Activated T-cell treated with anti-CD3 and anti-CD28 coated beads for 24 hours (primary cell): ENCODE measurements around the gene RHOBTB3.
A peak's percentile ranks its signal among the peaks of the same experiment; 100 is the strongest.
"Not testable (repeated sequence)": the region's sequence is repeated elsewhere in the genome, so short reads cannot be mapped to it uniquely, and the experiment has no call there.

ENCODE experiments used
- DNase-seq: peaks from one replicate; pipeline ENCODE4 v3.0.0-alpha.2; 2020; ENCODE audit warnings: low read depth

Gene RHOBTB3, protein sequence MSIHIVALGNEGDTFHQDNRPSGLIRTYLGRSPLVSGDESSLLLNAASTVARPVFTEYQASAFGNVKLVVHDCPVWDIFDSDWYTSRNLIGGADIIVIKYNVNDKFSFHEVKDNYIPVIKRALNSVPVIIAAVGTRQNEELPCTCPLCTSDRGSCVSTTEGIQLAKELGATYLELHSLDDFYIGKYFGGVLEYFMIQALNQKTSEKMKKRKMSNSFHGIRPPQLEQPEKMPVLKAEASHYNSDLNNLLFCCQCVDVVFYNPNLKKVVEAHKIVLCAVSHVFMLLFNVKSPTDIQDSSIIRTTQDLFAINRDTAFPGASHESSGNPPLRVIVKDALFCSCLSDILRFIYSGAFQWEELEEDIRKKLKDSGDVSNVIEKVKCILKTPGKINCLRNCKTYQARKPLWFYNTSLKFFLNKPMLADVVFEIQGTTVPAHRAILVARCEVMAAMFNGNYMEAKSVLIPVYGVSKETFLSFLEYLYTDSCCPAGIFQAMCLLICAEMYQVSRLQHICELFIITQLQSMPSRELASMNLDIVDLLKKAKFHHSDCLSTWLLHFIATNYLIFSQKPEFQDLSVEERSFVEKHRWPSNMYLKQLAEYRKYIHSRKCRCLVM

GRCh38 chr5:95730730-95731570 is at the start of gene RHOBTB3:
Gene RHOBTB3 (plus strand): TSS chr5:95731336. CDS start chr5:95731683, 347 bp downstream.
- DNase-seq, result no peak

GRCh38 chr5:95682891-95683290 is 48.2 kb upstream of the RHOBTB3 start, which contains the start of gene SPATA9:
Gene SPATA9 (minus strand): TSS chr5:95682991. CDS start chr5:95682854, 137 bp downstream.
- no peak for DNase-seq

DNA sequence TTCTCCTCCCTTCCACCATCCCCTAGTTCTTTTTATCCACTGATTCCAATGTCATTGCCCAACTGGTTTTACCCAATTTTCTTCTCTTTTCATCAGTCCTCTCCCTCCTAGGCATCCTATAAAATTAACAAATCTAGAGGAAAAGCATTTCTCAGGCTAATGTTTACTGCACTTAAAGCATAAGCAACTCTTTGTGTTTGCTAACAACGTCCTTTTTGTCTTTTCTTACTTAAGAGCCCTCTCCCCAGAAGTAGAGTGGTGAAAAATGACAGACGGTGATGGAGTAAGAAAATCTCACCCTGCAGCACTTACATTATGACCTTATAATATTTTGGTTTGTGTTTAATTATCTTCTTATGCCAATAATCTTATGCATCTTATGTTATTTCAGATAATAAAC is 46.8 kb upstream of the RHOBTB3 start:
- no peak for DNase-seq

DNA sequence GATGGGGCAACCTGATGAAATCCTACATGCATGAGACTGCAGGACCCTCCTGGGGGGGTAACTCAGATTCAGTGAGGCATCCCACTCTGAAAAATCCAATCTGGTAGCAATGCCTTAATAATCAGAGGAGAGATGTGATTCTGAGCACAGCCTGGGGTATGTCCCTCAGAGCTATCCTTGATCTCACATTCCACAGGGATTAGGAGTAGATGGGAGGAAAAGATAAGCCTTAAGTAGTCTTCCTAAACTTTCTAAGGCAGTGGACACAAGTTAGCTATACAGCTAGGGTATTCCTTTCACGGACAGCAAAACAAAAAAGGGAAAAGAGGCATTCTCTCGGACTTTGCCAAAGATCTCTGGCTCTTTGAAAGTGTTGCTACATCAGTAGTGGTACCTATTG is 44.5 kb upstream of the RHOBTB3 start:
- no peak for DNase-seq

DNA sequence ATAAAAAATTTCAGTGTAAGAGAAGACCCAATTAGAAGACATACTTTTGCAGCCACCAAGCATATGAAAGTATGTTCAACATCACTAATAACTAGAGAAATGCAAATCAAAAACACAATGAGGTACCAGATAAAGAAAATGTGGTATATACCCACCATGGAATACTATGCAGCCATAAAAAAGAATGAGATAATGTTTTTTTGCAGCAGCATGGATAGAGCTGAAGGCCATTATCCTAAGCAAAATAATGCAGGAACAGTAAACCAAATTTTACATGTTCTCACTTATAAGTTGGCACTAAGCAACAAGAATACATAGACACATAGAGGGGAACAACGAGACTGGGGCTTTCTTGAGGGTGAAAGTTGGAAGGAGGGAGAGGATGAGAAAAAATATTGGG is 41.5 kb upstream of the RHOBTB3 start:
- no peak for DNase-seq

- DNase-seq, result no peak
Measured at GRCh38 chr5:95690333-95690732, 40.8 kb upstream of the RHOBTB3 start.

GRCh38 chr5:95697781-95698681 is 33.1 kb upstream of the RHOBTB3 start:
- no peak for DNase-seq

DNA sequence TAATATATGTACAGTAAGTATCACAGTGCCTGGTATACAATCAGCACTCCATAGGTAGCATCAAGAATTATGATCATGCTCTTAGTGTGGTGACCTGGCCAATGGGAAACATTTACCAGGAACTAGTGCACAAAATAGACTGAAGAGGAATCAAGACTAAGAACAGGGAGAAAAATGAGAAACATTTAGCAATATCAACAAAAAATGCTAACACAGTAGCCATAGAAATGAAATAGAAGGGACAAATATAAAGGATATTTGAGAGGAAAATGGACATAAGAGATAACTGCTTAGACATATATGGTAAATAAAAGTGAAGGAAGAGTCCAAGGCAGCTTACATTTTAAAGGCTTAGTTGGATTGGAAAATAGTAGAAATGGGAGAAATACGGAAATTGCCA is 31.8 kb upstream of the RHOBTB3 start:
- no peak for DNase-seq

- DNase-seq, result no peak
Measured at GRCh38 chr5:95701074-95701473, 30.1 kb upstream of the RHOBTB3 start.

GRCh38 chr5:95704150-95704549 is 27.0 kb upstream of the RHOBTB3 start:
- DNase-seq, result no peak

DNA sequence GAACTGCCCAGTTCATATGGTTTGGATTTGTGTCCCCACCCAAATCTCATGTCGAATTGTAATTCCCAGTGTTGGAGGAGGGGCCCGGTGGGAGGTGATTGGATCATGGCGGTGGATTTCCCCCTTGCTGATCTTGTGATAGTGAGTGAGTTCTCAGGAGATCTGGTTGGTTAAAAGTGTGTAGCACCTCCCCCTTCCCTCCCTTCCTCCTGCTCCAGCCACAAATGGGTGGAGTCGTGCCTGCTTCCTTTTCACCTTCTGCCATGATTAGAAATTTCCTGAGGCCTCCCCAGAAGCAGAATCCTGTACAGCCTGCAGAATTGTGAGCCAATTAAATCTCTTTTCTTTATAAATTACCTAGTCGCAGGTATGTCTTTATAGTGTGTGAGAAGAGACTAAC is 24.9 kb upstream of the RHOBTB3 start:
- not testable (repeated sequence) for DNase-seq

DNA sequence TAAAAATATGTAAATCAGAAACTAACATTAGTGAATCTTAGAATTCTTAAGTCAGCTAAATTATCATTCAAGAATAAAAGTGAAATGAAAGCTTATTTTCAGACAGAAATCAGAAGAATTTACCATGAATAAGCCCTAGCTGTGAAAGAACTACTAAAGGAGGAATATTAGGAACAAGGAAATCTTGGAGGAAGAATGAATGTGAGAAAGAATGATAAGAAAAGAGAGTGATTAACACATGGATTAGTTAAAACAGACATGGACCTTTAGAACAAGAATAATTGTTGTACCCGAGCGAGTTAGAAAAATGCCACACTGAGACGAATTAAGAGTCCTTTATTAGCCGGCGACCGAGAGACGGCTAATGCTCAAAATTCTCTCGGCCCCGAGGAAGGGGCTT is 24.1 kb upstream of the RHOBTB3 start:
- no peak for DNase-seq

DNA sequence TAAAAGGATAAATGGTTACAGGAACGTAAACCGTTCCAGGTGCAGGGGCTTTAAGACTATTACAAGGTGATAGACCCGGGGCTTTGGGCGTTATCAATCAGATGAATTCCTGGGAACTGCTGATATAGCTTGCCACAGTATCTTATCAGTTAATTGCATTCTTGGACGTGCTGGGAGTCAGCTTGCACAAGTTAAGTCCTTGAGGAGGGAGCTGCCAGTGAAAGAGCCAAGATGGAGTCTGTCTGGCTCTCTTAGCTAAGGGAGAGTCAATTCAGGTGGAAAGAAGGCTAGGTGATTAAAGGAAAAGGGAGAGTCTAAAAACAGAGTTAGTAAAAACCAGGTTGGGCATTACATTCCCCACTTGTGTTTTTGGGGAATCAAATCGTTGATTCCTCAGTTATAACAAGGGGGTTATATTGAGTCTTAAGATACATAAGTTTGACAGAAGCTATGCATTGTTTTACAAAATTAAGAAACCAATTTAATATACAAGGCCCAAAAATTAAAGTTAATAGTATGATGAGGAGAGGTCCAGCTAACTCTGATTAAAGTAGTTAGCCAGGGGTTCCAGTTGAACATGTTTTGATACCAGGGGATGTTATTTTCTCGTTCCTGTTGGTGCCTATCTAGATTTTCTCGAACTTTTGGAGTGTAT is 23.5 kb upstream of the RHOBTB3 start:
- DNase-seq, result not testable (repeated sequence)

- no peak for DNase-seq
Measured at GRCh38 chr5:95708876-95709275, 22.3 kb upstream of the RHOBTB3 start.

DNA sequence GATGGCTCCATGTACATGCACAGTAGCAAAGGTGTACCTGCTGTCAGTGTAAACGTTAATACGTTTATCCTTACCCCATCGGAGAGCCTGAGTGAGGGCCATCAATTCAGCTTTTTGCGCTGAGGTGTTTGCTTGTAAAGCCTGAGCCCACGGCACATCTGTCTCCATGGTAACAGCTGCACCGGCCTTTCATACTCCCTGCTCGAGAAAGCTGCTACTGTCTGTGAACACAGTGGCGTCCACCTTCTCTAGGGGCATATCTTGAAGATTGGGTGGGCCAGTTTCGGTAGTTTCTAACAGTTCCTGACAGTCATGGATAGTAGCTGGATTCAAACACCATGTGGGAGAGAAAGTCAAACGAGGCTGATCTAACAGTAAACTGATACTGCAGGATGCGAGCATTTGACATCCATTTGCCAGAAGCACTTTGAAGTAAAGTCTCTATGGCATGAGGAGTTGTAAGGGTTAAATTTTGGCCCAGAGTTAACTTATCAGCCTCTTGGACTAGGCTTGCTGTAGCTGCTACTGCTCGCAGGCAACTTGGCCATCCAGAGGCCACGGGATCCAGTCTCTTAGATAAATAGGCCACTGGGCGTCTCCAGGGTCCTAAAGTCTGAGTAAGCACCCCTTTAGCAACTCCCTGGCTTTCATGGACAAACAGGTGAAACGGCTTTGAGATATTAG is 21.0 kb upstream of the RHOBTB3 start:
- no peak for DNase-seq

GRCh38 chr5:95710651-95711500 is 20.3 kb upstream of the RHOBTB3 start:
- DNase-seq, result not testable (repeated sequence)

DNA sequence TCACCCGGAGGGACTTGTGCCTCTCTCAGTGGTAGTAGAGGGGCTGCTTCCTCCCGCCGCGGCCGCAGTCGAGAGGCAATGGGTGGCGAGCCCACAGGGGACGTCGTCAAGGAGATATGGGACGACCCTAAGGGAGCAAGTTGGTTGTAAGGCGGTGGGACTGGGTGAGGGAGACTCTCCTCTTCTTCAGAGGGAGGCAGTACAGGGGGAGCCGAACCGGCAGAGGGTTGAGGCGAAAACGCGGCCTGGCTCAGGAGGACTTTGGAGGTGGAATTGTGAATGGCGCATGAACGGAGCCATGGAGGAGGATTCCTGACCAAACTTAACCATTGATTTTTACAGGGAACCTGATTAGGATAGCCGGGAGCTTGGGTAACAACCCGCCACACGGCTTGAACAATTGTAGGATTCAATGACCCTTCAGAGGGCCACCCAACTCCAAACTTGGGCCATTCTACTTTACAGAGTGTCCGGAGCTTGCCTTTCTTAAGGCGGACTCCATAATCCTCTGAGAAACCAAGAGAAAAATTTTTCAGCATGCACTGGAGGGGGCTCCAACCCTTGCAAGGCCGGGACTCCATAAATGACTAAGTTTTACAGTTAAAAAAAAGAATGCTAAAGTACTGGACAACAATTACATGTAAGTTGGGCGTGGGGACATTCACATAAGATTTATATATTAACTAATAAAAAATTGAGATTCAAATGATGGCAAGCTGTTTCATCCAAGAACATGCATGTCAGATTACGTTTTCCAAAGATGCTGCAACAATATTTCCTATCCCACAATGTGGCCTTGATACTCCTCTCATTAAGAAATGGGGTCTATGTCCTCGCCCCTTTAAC is 19.4 kb upstream of the RHOBTB3 start:
- no peak for DNase-seq

DNA sequence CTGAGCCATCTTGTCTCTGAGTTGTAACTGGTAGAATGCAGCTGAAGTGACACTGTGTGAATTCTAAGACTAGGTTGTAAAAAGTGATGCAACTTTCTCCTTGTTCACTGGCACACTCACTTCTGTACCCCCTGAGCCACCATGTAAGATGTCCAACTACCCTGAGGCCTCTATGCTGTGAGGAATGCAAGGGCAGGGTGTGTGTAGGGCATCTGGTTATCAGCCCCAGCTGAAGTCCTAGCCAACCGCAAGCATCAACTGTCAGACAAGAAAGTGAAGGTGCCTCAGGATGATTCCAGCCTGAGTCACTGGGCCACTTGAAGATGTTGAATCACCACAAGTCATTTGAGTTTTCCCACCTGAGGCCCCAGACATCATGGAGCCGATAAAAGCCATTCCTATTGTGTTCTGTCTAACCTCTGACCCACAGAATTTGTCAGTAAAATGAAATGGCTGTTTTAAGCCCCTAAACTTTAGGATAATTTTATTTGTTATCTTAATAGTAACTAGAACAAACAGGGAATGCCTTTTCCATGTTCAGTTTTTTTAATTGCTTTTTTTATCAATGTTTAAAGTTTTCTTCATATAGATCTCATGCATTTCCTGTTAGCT is 18.7 kb upstream of the RHOBTB3 start:
- DNase-seq, result peak; percentile 49
